ENCODE results near the gene LAMB2.

Gene LAMB2

GRCh38 chr3:49110780-49111179 lies 22.1 kb downstream of the LAMB2 start:
- H3K4me3 ChIP-seq (ENCODE audit: low read depth, low read length) = no peak overlapping the region
- TF ChIP-seq, protein P1, sequence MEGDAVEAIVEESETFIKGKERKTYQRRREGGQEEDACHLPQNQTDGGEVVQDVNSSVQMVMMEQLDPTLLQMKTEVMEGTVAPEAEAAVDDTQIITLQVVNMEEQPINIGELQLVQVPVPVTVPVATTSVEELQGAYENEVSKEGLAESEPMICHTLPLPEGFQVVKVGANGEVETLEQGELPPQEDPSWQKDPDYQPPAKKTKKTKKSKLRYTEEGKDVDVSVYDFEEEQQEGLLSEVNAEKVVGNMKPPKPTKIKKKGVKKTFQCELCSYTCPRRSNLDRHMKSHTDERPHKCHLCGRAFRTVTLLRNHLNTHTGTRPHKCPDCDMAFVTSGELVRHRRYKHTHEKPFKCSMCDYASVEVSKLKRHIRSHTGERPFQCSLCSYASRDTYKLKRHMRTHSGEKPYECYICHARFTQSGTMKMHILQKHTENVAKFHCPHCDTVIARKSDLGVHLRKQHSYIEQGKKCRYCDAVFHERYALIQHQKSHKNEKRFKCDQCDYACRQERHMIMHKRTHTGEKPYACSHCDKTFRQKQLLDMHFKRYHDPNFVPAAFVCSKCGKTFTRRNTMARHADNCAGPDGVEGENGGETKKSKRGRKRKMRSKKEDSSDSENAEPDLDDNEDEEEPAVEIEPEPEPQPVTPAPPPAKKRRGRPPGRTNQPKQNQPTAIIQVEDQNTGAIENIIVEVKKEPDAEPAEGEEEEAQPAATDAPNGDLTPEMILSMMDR (IDR thresholded peaks at IDR 0.05; ENCODE audit: borderline replicate concordance, insufficient read depth, low read depth, low read length) = no peak

- no peak overlapping the region for H3K4me3 ChIP-seq (ENCODE audit: low read depth, low read length)
- TF ChIP-seq, protein P1 (IDR thresholded peaks at IDR 0.05; ENCODE audit: borderline replicate concordance, insufficient read depth, low read depth, low read length) = no peak
These were observed 24.5 kb downstream of the LAMB2 start for GRCh38 chr3:49108346-49108745.

- H3K4me3 ChIP-seq (ENCODE audit: low read depth, low read length) = peak within 1 kb of the TSS; percentile 63
- TF ChIP-seq, protein P1 (IDR thresholded peaks at IDR 0.05; ENCODE audit: borderline replicate concordance, insufficient read depth, low read depth, low read length) = no peak
These were observed 28.2 kb downstream of the LAMB2 start, which contains the start of gene QARS1 for GRCh38 chr3:49104427-49105291. QARS1 (minus strand) TSS chr3:49104757; CDS start chr3:49104733, 24 bp downstream.

DNA sequence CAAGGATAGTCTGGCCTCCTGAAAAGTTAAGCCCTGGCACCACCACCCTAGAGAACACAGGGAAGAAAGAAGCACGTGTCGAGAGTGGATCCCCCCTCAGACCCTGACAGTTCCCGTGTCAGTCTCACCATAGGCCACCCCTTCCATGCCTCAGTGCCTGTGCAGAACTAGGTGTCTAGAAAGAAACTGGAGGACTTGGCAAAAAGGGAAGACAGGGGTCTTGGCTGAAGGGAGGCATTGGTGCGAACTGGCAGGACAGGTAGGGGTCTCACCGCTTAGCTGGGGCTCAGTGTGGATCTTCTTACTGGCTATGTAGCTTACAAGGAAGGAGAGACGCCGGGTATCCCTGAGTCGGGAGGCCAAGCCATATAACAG lies 28.8 kb downstream of the LAMB2 start:
- TF ChIP-seq, protein P1 (IDR thresholded peaks at IDR 0.05; ENCODE audit: borderline replicate concordance, insufficient read depth, low read depth, low read length) = no peak

DNA sequence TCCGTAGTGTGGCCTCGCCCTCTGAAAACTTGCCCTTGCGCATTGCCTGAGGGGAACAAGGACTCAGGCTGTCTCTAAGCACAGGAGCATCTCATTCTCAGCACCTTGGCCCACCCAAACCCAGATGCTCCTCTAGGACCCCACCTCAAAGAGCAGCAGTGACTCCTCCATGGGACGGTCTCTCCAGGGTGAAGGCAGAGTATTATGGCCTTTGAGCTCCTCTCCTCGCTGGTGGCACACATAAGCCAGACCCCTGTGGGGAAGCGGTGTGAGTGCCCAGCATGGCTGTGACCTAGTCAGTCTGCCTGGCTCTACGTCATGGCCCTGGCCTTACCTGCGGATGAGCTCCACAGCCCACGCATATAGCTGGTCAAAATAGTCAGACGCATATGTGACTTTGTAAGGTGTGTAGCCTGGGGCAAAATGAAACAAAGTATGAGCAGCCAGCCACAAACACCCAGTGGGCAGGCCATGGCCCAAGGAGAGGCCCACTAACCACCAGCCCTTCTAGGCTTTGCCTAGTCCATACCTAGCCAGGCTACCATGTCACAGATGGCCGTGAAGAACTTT lies 32.7 kb downstream of the LAMB2 start:
- TF ChIP-seq, protein P1 (IDR thresholded peaks at IDR 0.05; ENCODE audit: borderline replicate concordance, insufficient read depth, low read depth, low read length) = no peak
- H3K4me3 ChIP-seq (ENCODE audit: low read depth, low read length) = no peak overlapping the region

More for the DNA sequence above, 28.8 kb downstream of the LAMB2 start:
- H3K4me3 ChIP-seq (ENCODE audit: low read depth, low read length) = peak overlapping the region; percentile 63

DNA sequence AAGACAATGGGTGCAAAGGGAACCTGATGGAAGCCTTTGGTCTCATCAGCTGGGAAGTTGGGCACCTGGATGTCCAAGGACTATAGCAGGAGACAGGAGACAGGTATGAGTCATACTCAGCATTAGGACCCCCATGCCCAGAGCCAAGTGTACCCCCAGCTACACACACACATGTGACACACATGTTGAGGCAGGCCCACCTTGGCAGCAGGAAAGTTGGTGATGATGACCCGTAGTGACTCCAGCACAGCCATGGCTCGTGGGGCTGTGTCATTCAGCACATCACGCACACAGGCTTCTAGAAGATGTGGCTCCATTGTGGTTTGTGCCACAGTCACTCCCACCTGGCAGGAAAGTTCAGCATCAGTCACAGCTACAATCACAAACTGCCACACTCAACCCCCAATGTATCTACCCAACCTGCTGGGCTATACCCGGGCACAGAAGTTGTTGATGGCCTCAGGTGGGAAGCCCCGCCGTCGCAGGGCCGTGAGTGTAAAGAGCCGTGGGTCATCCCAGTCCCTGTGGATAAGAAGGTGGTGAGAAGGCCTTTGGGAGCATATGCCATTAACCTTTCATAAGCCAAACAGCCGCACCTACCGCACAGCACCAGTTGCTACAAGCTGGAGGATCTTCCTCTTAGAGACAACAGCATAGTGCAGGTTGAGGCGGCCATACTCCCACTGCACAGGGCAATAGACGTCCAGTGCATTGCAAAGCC lies 33.8 kb downstream of the LAMB2 start:
- TF ChIP-seq, protein P1 (IDR thresholded peaks at IDR 0.05; ENCODE audit: borderline replicate concordance, insufficient read depth, low read depth, low read length) = no peak
- H3K4me3 ChIP-seq (ENCODE audit: low read depth, low read length) = no peak overlapping the region
